ENCODE measurements around the gene TEX19.
"Not testable (repeated sequence)": the region's sequence is repeated elsewhere in the genome, so short reads cannot be mapped to it uniquely, and the experiment has no call there.

TEX19 gene

GRCh38 chr17:82356845-82357355, 2.1 kb upstream of the TEX19 start:
- no peak for DNase-seq (ENCODE audit: low spot score)

GRCh38 chr17:82357394-82357793, 1.7 kb upstream of the TEX19 start:
- no peak for DNase-seq (ENCODE audit: low spot score)

- DNase-seq (ENCODE audit: low spot score) = not testable (repeated sequence)
Measured at GRCh38 chr17:82359451-82360074, 516 bp downstream of the TEX19 start.

GRCh38 chr17:82361885-82362633, 3.0 kb downstream of the TEX19 start:
- no peak for DNase-seq (ENCODE audit: low spot score)

- DNase-seq (ENCODE audit: low spot score) = no peak
Measured at GRCh38 chr17:82365606-82366295, 6.7 kb downstream of the TEX19 start.

- DNase-seq (ENCODE audit: low spot score) = no peak
Measured at GRCh38 chr17:82366749-82367148, 7.7 kb downstream of the TEX19 start.

- peak; percentile 95 for DNase-seq (ENCODE audit: low spot score)
Measured at GRCh38 chr17:82367724-82368524, 8.9 kb downstream of the TEX19 start.

- no peak for DNase-seq (ENCODE audit: low spot score)
Measured at GRCh38 chr17:82369211-82369610, 10.2 kb downstream of the TEX19 start.

GRCh38 chr17:82370471-82371332, 11.7 kb downstream of the TEX19 start:
- no peak for DNase-seq (ENCODE audit: low spot score)

GRCh38 chr17:82371333-82372248, 12.5 kb downstream of the TEX19 start, which contains the start of gene UTS2R:
TSS of gene UTS2R (plus strand) at chr17:82371765. CDS start at chr17:82374325, 2,560 bp downstream.
- no peak for DNase-seq (ENCODE audit: low spot score)

- peak; percentile 65 for DNase-seq (ENCODE audit: low spot score)
Measured at GRCh38 chr17:82372249-82373071, 13.4 kb downstream of the TEX19 start.

- not testable (repeated sequence) for DNase-seq (ENCODE audit: low spot score)
Measured at GRCh38 chr17:82373072-82373452, 14.0 kb downstream of the TEX19 start.

GRCh38 chr17:82373731-82374625, 14.9 kb downstream of the TEX19 start:
- DNase-seq (ENCODE audit: low spot score) = no peak

- no peak for DNase-seq (ENCODE audit: low spot score)
Measured at GRCh38 chr17:82374626-82375331, 15.7 kb downstream of the TEX19 start.

- no peak for DNase-seq (ENCODE audit: low spot score)
Measured at GRCh38 chr17:82375359-82376041, 16.5 kb downstream of the TEX19 start.

GRCh38 chr17:82376042-82376730, 17.1 kb downstream of the TEX19 start:
- no peak for DNase-seq (ENCODE audit: low spot score)

All from HuH-7 (cell line).